ENCODE data around the gene JAGN1. TPM values are rescaled to one million over a fixed set of nuclear protein-coding genes. Genes with fewer than 3 reads are reported as not detected.
A peak's percentile ranks its signal among the peaks of the same experiment; 100 is the strongest.

JAGN1 gene
- total and polyA plus RNA-seq, 9 of the 15 experiments (the other 6 are each of a cell fraction or from before 2014, with no cell fraction given) = 31.6 to 77.8 (median 40.3) TPM

DNA sequence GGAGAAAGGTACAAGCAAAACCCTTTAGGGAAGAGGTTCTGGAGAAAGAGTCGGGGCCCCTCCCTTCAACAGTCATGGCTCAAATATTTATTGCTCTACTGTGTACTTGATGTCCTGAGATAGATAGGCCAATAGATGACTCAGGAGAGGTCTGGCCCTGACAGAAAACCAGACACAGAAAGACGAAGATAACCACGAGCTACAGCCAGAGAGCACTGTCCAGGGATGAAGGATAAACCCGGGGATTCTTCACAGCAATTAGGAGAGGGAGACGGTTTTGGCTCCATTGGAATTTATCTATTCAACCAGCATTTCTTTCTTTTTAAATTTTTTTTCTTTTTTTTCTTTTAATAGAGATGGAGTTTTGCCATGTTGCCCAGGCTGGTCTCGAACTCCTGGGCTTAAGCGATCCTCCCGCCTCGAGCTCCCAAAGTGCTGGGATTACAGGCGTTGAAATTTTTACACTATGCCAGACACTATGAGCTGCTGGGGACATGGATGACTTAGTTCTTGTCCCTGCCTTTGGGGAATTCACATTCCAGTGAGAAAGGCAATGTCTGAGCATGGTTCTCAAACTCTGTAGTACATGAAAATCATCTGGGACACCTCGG, 5.8 kb upstream of the JAGN1 start (continued):
- TF ChIP-seq RB1 (IDR thresholded peaks at IDR 0.05; ENCODE audit: low read depth) = no peak
- peak; percentile 52; the same call in 1 of the 2 replicates for TF ChIP-seq ESRRA (IDR thresholded peaks at IDR 0.05; ENCODE audit: borderline replicate concordance, low read depth)
- TF ChIP-seq RCOR1 (IDR thresholded peaks at IDR 0.05; ENCODE audit: borderline replicate concordance in 1 of 2, low read depth in 2 of 2, low read length in 2 of 2) = peak in 1 of 2 experiments; percentile 89; a peak in 2 of 4 replicates
- no peak for TF ChIP-seq ZNF24 (IDR thresholded peaks at IDR 0.05)
- TF ChIP-seq SMAD2 (IDR thresholded peaks at IDR 0.05; ENCODE audit: low read depth, low read length) = no peak
- TF ChIP-seq CBFA2T3 (IDR thresholded peaks at IDR 0.05) = peak; percentile 81
- no peak for TF ChIP-seq ZKSCAN1 (IDR thresholded peaks at IDR 0.05; ENCODE audit: low read depth, low read length)
- peak; percentile 81 for TF ChIP-seq TEAD4 (IDR thresholded peaks at IDR 0.05; ENCODE audit: low read length)
- TF ChIP-seq TEAD4 (CRISPR knock-in tag; IDR thresholded peaks at IDR 0.05; ENCODE audit: borderline replicate concordance) = no peak
- TF ChIP-seq MAFK (IDR thresholded peaks at IDR 0.05; ENCODE audit: low read length) = peak; percentile 57; the same call in 1 of the 2 replicates
- no peak for TF ChIP-seq DMBX1 (CRISPR knock-in tag; IDR thresholded peaks at IDR 0.05; ENCODE audit: borderline replicate concordance)
- 0 out of 2 replicates have a peak, but pooled peaks have one; percentile 23 for TF ChIP-seq TRIM28 (IDR thresholded peaks at IDR 0.05)
- TF ChIP-seq MNT (conservative IDR thresholded peaks at IDR 0.05) = peak; percentile 29 to 55; a peak in 2 of 4 replicates
- TF ChIP-seq SMARCC2 (IDR thresholded peaks at IDR 0.05; ENCODE audit: low read depth) = peak; percentile 62
- no peak for TF ChIP-seq HNRNPUL1 (IDR thresholded peaks at IDR 0.05; ENCODE audit: low read length)
- TF ChIP-seq, protein P1, sequence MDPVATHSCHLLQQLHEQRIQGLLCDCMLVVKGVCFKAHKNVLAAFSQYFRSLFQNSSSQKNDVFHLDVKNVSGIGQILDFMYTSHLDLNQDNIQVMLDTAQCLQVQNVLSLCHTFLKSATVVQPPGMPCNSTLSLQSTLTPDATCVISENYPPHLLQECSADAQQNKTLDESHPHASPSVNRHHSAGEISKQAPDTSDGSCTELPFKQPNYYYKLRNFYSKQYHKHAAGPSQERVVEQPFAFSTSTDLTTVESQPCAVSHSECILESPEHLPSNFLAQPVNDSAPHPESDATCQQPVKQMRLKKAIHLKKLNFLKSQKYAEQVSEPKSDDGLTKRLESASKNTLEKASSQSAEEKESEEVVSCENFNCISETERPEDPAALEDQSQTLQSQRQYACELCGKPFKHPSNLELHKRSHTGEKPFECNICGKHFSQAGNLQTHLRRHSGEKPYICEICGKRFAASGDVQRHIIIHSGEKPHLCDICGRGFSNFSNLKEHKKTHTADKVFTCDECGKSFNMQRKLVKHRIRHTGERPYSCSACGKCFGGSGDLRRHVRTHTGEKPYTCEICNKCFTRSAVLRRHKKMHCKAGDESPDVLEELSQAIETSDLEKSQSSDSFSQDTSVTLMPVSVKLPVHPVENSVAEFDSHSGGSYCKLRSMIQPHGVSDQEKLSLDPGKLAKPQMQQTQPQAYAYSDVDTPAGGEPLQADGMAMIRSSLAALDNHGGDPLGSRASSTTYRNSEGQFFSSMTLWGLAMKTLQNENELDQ (CRISPR knock-in tag; IDR thresholded peaks at IDR 0.05; ENCODE audit: borderline replicate concordance) = no peak
- TF ChIP-seq ATF1 (CRISPR knock-in tag; IDR thresholded peaks at IDR 0.05) = no peak
- TF ChIP-seq ATF1 (tag; IDR thresholded peaks at IDR 0.05) = 0 out of 2 replicates have a peak, but pooled peaks have one; percentile 14
- TF ChIP-seq EP400 (IDR thresholded peaks at IDR 0.05) = peak; percentile 26; the same call in 1 of the 2 replicates
- peak; percentile 80 for TF ChIP-seq LEF1 (IDR thresholded peaks at IDR 0.05)
- no peak for TF ChIP-seq SNRNP70 (optimal IDR thresholded peaks at IDR 0.05; ENCODE audit: low read depth, low read length)
- TF ChIP-seq BRCA1 (IDR thresholded peaks at IDR 0.05) = no peak
- TF ChIP-seq BRCA1 (CRISPR knock-in tag; IDR thresholded peaks at IDR 0.05) = no peak
- no peak for TF ChIP-seq KAT8 (IDR thresholded peaks at IDR 0.05; ENCODE audit: low read depth)
- TF ChIP-seq, protein P2, sequence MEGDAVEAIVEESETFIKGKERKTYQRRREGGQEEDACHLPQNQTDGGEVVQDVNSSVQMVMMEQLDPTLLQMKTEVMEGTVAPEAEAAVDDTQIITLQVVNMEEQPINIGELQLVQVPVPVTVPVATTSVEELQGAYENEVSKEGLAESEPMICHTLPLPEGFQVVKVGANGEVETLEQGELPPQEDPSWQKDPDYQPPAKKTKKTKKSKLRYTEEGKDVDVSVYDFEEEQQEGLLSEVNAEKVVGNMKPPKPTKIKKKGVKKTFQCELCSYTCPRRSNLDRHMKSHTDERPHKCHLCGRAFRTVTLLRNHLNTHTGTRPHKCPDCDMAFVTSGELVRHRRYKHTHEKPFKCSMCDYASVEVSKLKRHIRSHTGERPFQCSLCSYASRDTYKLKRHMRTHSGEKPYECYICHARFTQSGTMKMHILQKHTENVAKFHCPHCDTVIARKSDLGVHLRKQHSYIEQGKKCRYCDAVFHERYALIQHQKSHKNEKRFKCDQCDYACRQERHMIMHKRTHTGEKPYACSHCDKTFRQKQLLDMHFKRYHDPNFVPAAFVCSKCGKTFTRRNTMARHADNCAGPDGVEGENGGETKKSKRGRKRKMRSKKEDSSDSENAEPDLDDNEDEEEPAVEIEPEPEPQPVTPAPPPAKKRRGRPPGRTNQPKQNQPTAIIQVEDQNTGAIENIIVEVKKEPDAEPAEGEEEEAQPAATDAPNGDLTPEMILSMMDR (IDR thresholded peaks at IDR 0.05 in 2 of 3, conservative IDR thresholded peaks at IDR 0.05 in 1 of 3; ENCODE audit: insufficient read depth in 2 of 3, low read depth in 1 of 3, low read length in 3 of 3) = 0 out of 6 replicates have a peak, but pooled peaks of 1 of the 3 experiments have one; percentile 8
- no peak for TF ChIP-seq MED1 (CRISPR knock-in tag; IDR thresholded peaks at IDR 0.05; ENCODE audit: borderline replicate concordance)
- no peak for TF ChIP-seq DDX20 (tag; IDR thresholded peaks at IDR 0.05; ENCODE audit: low read depth)

Measured in K562 (cell line).